ENCODE measurements around the gene HMG20B.

The HMG20B gene

DNA sequence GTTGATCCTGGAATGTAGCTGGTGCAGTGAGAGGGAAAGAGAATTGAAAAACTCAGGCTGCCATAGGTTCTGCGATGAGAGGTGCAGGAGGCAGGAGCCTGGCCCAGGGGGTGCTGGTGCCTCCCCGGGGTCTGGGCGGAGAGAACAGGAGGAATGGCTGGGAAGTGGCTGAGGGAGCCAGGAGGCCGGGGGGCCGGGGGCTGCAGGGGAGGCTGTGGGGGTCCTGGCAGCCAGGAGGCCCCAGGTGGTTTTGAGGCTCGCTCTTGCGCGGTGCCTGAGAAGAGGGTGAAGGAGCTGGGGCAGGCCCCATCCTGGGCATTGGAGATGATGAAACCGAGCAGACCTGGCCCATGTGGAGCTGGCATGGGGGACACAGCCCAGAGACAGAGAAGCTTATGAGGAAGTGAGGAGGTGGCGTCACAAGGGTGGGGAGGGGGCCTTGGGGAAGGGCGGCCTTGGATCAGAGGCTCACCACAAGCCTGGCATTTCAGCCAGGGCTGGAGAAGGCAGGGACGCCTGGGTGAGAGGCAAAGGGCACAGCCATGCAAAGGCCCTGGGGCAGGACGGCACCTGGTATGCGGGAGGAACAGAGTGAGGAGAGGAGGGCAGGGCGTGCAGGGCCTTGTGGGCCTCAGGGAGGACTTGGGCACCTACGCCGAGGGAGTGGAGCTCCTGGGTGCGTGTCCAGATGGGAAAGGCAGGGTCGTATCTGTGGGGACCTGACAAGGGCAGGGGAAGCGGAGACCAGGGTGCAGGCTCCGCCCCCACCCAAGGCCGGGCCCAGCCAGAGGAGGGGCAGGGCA lies 35.1 kb upstream of the HMG20B start:
- no peak for DNase-seq

DNA sequence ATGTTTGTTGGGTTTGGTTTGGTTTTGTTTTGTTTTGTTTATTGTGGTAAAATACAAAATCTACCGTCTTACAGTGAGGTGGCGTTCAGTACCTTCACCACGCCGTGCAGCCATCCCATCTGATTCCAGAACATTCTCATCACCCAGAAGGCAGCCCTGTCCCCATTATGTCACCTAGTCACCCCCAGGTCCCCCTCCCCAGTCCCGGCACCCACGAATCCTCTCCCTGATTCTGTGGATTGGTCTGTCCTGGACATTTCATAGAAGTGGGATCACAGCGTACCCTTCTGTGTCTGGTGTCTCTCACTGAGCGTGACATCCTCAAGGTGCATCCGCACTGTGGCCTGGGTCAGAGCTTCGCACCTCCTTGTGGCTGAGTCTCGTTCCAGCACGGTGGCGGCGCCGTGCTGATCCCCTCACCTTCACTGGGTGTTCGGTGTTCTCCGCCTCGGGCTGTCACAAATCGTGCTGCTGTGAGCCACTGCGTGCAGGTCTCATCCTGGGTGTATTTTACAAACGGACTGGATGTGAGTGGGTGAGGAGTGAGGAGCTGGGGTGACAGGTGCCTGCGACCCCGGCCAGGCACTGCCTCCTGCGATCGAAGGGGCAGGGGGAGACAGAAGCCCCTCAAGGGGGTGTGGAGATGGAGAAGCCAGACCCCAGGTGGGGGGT lies 34.4 kb upstream of the HMG20B start:
- no peak for DNase-seq

DNA sequence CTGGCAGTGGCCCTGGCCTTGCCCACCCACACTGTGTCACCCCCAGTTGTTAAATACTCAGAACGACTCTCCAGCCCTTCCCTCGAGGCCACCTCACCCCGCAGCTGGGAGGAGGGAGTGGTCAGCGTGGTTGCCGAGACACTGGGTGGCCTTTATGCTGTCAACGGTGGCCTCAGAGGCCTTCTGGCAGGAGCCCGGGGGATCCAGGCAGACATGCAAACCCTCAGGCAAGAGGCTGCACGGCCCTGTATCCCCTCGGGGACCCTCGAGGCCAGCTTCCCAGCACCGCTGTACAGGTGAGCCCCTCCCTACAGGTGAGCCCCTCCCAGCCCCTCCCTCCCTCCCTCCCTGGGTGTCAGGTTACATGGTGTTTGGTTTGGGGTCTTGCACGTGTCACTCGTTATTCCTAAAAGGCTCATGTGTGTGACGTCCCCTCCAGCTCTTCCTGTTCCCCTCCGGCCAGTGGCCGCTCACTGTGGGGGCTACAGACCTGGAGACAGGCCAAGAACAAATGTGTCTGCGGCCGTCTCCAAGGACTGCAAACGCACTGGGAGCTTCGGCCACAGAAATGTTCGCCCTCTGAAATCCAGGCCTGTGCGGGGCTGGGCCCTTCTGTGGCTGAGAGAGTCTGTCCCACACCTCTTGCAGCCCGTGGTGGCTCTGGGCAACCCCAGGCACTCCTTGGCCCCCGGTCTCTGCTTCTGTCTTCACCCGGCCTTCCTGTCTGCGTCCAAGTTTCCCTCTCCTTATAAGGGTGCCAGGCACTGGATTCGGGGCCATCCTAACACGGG lies 33.6 kb upstream of the HMG20B start, which contains the start of gene TEKTIP1:
Gene TEKTIP1, plus strand, starts transcription at position 210 of the 791 bp plus-strand sequence. Its CDS starts 4 bp downstream, at position 214.
- no peak for DNase-seq

DNA sequence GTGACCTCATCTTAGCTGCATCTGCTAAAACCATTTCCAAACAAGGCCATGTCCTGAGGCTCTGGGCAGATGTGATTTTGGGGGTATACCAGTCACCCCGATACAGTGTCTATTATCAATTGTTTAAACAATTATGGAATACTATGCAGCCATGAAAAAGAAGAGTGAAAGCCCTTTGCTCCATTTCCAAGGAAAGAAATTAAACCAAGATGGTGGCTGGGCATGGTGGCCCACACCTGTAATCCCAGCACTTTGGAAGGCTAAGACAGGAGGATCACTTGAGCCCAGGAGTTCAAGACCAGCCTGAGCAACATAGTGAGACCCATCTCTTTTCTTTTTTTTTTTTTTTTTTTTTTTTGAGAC lies 33.0 kb upstream of the HMG20B start:
- DNase-seq = no peak

DNA sequence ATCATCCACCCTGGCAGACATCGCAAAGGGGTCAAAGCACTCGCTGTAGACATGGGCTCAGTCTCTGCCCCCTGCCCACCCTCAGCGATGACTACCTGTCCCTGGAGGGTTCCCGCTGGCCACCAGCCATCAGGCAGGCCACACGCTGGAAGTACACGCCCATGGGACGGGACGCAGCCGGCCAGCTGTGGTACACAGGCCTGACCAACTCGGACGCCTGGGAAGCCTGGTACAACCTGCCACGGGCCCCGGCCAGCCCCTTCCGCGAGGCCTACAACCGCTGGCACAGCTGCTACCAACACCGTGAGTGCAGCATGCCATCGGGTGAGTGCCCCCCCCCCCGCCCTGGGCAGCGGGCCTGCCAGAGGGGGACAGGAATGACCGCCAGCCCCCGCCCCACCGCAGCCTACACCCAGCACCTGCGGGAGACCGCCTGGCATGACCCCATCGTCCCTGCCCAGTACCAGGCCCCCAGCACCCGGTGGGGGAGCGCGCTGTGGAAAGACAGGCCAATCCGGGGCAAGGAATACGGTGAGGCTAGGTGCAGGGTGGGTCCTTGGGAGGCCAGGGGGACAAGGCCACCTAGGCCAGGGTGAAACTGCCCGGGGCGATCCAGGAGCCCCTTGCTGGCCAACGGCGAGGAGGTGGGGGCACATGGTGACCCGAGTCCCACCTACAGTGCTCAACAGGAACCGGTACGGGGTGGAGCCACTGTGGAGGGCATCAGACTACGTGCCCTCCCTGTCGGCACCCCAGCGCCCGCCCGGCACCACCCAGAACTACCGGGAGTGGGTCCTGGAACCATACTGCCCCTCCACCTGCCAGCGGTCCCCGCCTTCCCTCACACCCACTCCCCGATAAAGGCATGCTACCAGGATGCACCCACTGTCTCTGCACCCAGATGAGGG lies 29.3 kb upstream of the HMG20B start:
- DNase-seq = no peak

DNA sequence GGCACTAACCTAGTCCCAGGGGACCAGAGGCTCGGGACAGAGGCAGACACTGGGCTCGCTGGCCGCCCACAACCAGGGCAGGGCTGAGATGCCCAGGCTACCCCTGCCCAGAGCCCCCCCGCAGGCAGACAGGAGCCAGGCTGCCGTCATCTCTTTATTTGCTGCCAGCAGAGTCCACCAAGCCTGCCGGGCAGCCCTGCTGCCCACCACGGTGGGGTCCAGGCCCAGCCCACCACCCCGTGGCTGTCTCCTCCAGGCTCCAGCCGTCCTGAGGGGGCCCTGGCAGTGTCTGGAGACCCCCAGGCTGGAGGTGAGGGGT lies 28.7 kb upstream of the HMG20B start:
- no peak for DNase-seq

DNA sequence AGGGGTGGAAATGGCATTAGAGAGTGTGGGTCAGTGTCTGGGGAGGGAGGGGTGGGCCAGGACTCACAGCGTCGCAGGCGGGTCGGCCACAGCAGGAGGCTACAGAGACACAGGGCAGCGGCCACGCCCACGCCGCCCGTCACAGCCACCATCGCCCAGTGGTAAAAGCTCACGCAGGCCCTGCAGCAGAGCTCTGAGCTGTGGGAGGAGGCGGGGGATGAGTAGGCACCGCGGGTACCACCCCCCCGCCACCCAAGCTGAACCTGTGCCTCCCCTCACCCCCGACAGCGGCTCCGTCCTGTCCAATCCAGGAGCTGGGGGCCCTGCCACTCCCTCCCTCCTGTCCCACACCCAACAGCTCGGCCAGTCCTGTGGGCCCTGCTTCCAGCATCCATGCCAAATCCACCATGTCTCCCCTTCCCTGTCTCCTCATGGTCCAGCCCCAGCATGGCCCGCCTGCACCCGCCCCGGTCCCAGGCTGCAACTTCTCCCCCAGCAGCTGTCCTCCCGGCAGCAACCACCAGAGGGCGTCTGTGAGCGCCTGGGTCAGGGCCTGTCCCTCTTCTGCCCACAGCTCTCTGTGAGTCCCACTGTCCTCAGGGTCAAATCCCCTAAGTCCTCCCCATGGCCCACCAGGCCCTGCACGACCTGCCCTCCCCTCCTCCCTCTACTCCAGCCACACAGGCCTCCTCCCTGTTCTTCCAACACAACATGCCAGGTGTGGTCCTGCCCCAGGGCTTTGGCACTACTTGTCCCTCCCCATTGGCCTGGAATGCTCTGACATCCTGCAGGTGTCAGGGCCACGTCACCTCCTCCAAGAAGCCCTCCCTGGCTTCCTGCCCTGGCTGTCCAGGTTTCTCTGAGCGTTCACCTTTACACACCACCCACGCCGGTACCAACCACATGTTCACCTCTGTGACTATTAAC lies 27.7 kb upstream of the HMG20B start:
- DNase-seq = peak; percentile 84

DNA sequence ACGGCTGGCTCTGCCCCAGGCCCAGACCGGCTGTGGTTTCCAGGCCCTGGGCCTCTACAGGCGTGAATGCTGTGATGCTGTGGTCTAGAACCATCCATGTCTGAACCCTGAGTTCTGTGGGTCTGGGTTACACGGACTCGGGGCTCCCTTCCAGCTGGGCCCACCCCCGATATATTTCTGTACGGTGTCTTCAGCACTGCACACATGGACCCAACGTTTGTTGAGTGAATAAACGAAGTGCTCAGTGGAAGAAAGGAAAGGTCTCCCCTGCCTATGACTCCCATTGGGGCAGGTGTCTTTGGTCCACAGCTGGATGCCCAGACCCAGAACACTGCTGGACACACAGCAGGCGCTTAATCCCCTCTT lies 27.1 kb upstream of the HMG20B start:
- no peak for DNase-seq

DNA sequence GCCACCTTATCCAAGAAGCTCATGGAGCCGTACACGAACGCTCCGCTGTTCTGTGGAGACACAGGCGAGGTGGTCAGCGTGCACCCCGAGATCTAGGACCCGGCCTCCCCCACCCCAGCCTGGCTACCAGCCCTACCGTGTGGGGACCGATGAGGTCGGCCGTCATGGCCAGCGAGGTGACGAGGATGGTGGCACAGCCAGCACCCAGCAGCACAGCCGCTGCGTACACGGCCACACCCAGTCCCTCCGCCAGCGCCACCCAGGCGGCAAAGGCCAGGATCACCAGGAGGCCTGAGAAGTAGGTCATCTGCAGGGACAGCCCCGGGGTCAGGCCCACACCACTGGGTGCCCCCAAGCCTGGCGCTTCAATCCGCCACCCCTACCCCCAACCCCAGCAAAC lies 26.6 kb upstream of the HMG20B start:
- no peak for DNase-seq

DNA sequence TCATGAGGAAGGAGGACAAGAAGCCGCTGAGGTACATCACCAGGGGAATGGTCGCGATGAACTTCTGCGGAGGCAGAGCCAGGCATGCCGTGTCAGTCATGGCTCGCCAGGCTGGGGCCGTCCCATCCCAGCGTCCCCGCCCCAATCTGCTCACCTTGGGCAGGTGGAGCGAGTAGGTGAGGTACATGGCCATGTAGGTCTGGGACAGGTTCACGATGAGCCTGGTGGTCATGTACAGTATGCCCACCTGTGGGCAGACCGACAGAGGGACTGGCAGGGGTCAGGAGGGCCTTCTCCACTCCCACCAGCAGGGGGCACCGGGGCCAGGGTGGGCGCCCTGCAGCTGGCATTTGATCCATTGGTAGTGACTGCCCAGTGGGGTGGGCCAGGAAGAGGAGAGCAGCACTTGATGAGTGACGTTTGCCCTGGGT lies 25.4 kb upstream of the HMG20B start:
- peak; percentile 53 for DNase-seq

DNA sequence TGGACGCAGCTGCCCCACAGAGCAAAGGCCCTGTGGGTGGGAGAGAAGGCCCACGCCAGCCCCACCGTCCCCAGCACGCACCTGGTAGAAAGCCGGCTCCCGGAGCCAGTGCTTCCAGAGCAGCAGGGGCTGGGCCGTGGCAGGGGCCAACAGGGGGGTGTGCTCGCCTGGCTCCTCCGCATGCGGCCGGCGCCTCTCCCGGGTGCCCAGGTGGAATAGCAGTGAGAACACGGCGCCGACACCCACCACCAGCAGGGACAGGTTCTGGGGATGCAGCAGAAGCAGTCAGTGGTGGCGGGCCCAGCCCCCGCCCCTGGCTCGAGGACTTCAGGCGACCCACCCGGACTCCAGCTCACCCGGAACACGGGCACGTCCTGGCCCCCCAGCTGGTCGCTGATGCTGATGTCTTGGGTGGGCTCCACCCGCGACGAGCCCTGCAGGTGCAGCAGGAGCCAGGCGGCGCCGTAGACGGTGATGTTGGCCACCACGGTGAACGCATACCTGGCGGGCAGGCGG lies 24.9 kb upstream of the HMG20B start:
- no peak for DNase-seq

DNA sequence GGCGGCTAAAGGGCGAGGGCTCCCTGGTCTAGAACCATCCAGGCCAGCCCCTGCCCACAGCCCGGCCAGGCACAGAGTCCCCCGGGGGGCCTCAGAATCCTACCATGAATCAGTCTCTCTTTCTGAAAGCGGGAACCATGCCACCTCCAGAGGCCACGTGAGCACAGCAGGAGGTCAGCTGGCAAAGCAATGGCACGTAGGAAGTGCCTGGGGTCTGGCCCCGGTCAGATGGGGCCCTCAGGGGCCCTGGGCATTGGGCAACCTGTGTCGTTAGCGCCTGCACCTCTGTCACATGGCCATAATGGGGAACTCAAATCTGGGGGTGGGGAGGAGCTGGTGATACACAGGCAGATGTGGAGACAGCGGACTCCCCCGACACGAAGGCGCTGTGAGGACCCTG lies 24.1 kb upstream of the HMG20B start:
- no peak for DNase-seq

DNA sequence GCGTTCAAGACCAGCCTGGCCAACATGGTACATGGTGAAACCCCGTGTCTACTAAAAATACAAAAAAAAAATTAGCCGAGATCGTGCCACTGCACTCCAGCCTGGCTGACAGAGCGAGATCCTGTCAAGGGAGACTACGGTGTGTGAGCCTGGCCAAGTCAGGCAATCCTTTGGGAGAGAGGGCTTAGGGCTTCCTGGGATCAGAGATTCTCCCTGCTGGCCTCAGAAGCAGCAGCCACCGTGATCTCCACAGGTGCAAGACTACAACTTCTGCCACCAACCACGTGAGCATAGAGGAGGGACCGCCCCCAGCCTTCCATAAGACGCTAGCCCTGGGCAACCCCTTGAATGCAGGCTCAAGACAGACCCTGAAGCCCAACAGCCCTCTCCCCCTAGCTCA lies 22.9 kb upstream of the HMG20B start:
- DNase-seq = no peak

DNA sequence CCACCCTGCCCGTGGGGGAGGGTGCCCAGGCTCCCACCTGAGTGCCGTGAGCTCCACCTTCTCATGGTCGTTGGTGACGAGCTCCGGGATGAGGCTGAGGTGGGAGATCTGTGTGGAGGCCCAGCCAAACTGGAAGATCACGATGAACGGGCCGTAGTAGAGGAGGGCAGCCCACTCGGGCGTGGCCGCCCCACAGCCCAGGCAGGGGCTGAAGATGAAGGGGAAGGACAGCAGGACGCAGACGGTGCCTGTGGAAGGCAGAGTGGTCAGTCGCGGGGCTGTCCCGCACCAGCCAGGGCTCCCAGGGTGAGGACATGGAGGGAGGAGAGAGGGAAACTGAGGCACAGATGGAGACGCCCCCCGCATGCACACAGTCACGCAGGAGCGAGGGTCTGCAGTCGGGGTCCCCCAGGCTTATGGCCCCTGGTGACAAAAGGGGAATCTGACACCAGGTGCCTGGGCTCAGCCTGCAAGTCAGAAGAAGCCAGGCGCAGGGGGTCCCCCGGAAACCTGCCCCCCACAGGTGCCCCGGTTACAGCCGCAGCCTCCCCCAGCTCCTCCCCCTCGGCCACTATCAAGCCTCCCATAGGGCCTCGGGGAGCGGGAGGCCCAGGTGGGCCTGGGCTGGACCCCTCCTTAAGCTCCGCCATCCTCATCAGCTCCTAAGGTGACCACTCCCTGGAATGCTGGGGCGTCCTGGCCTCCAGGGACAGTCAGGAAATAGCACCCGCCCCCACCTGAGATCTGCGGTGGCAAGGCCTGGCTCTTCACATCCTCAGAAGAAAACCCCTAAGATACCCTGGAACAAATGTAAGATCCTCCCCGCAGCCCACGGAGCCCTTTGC lies 21.6 kb upstream of the HMG20B start:
- DNase-seq = no peak

DNA sequence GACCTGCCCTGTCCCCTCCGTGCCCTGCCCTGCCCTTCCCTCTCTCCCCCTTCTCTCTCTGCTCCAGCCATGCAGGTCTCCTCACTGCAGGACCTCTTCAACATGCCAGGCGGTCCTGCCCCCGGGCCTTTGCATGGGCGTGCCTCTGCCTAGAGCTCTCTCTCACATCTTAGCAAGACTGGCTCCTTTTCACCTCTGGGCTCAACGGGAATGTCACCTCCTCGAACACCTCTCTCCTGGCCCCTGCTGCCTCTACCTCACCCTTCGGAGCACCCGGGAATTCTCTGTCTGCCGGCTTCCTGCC lies 21.0 kb upstream of the HMG20B start:
- DNase-seq = no peak

DNA sequence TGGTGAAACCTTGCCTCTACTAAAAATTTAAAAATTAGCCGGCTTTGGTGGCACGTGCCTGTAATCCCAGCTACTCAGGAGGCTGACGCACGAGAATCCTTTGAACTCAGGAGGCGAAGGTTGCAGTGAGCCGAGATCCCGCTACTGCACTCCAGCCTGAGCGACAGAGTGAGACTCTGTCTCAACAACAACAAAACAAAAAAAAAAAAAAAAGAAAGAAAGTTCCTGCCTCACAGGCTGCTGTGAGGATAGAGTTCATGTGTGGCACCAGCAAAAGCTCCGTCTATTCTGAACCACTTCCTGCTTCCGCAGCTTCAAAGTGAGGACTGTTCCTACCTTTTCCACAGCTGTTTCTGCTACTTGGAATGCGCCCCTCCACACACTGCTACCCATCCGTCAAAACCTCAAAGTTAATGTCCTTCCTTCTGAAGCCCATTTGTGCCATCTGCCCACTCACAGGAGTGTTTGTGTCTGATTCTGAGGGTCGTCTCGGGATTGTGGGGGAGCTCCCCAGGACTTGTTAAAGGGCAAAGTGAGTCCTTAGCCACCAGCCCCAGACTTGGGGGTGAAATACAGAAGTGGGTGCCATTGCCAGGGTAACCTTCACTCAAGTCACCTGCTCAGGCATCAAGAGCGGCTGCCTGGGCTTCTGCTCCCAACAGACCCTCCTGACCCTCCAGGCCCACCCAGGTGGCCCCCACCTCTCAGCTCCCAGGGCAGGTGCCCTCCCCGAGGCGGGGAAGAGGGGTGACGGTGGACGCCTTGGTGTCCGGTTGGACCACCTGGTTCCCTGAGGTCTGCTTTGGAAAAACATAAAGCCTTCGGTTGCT lies 18.3 kb upstream of the HMG20B start:
- DNase-seq = no peak

DNA sequence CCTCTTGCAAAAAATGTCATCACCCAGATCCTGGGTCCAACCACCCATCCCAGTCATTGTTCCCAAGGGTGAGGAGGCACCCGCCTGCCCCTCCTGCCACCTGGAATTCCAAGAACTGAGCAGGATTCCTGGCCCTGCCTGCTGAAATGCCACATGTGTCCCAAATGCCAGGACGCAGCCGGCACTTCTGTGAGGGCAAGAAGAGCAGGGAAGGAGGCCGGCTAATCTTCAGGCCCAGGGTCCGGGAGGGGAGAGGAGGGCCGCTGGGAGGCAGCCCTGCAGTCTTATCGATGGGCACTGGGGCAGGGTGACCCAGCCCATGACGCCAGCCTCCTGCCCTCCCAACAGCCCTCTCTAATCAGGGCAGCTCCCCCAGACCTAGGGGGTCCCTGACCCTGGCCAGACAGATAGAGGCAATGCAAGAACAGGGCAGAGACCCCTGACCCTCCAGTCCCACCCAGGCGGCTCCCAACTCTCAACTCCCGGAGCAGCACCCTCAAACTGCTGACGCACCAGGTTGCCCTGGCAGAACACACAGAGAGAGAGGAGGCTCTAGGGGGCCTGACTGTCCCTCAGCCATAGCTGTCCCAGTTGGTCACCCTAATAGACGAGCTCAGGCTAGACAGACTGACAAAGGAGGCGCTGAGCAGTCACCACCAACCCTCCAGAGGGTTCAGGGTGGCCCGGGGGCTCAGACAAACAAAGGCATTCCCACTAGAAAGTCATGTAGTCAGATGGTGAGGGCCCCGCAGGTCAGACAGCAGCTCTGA lies 16.9 kb upstream of the HMG20B start:
- DNase-seq = no peak

DNA sequence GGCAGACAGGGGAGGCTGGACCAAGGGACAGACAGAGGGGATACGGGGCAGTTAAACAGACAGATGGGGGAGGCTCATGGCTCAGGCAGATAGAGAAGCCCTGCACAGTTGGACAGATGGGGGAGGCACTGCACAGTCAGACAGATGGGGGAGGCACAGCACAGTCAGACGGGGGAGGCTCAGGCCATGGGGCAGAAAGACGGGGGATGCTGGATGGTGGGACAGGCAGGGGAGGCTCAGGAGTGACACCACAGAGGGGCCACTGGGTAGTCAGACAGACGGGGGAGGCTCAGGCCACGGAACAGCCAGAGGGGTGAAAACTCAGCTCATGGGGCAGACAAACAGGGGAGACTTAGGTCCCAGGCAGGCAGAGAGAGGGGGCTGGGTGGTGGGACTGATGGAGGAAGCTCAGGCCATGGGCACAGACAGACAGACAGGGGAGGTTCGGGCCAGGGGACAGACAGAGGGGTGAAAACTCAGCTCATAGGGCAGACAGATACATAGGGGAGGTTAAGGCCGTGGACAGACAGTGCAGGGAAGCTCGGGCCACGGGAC lies 16.2 kb upstream of the HMG20B start:
- DNase-seq = no peak

All from stimulated activated CD4-positive, alpha-beta T cell treated with anti-CD3 and anti-CD28 coated beads, Interleukin-15, amount 100 ng/mL, for 24 hours (primary cell).